T47D (cell line): ENCODE results near the gene PTTG1IP.

ENCODE experiments used
- DNase-seq, 2 experiments: peaks; one replicate each; pipeline versions ENCODE4 v3.0.0 to v3.0.0-alpha.2; 2011 to 2012; ENCODE audit warnings: low read depth in 1 of 2, low spot score in 1 of 2
- JUND ChIP-seq: IDR thresholded peaks from 2 replicates; pipeline ENCODE4 v1.6.1; 2012; ENCODE audit warnings: low read depth
- in situ Hi-C: cut with HindIII; loops from 2 replicates; pipeline ENCODE4 v1.10.0; 2016; ENCODE audit warnings: low sequenced_read_pairs, low pct_unique_long_range_greater_than_20kb

Gene PTTG1IP

DNA sequence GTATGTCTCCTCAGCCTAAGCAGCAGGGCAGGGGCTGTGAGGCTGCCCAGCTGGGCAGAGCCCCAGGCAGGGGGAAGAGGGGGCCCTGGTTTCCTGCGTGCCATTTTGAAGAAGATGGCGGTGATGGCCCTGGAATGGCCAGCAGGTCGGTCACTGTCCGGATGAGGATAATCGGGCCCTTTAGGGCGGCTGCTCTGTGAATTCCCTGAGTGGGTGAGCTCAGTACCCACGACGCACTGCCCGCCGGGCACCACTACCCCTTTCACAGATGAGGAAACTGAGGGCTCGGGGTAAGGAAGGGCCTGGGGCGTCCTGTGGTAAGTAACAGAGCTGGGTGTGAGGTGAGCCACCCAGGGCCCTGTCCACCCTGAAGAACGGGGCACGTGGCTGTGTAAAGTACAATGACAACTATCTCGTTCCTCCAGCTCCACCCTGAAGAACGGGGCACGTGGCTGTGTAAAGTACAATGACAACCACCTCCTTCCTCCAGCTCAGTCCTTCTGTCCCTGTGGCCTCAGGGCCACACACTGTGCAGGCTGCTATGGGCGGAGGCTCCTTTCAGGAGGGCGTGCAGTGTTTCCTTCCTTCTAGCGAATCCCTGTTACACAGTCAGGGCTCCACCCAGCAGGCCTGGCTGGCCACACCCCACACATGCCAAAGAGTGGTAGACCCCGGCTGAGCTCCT, 24.0 kb upstream of the PTTG1IP start:
- DNase-seq = peak in 1 of 2 experiments; percentile 54
- no peak for TF ChIP-seq JUND
- in situ Hi-C loops = no loop called here

DNA sequence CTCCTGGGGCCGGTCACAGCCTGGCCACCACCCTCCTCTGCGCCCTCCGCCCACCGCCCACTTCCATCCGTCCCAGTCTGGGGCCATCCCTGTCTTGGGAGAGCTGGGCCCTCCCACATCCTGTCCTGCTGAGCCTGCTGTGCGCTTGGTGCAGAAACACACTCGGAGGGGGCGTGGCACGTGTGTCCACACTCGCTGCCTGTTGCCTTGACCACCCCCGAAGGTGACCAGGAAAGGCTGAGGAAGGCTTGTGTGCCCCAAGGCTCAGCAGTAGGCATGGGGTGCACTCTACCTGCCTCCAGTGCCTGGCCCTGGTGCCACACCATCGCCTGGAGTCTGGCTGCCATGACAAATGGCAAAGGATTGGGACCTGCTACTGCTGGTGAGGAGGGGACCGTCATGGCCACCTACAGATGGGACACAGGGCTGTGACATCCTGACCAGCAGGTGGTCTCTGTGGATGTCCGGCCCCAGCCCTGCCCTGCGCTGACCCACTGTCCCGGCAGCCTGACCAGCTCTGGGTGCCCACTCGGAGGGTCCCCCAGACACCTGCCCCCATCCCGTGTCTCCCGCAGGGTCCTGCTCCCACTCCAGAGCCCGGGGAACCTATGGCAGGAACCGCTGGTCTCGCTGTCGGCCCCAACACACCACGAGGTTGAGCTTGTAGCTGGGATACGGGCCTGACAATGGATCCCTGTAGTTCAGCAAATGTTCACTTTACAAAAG, 23.2 kb upstream of the PTTG1IP start:
- DNase-seq = no peak
- no peak for TF ChIP-seq JUND
- in situ Hi-C loops = no loop called here

- TF ChIP-seq JUND = no peak
- no peak for DNase-seq
- in situ Hi-C loops = no loop called here
Observed at GRCh38 chr21:44895859-44896258, 22.4 kb upstream of the PTTG1IP start.

DNA sequence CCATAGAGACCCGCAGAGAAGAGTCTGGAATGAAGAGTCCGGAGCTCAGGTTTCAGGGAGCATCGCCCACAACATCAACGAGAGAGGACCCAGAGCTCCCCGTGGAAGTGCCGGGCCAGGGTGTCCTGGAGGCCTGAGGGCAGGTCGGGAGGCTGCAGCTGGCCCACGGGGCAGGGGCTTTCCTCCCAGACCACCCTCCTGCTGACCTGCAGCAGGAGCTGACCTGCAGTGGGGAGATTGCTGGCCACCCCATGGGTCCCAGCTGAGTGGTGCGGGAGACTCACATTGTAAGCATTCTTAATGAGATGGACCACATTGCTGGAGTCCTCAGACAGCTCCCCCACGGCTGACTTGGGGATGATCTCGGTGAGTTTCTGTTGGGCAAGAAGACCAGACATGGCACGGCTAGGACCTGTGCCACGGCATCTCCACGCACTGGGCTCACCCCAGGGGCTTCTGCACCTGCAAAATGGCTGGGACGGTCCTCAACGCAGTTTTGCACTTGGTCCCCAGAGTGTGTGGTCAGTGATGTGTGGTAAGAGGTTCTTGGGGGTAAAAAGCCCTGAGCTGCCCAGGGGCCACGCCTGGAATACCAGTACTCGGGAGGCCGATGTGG, 21.3 kb upstream of the PTTG1IP start:
- in situ Hi-C loops = no loop called here
- no peak for TF ChIP-seq JUND
- no peak for DNase-seq

DNA sequence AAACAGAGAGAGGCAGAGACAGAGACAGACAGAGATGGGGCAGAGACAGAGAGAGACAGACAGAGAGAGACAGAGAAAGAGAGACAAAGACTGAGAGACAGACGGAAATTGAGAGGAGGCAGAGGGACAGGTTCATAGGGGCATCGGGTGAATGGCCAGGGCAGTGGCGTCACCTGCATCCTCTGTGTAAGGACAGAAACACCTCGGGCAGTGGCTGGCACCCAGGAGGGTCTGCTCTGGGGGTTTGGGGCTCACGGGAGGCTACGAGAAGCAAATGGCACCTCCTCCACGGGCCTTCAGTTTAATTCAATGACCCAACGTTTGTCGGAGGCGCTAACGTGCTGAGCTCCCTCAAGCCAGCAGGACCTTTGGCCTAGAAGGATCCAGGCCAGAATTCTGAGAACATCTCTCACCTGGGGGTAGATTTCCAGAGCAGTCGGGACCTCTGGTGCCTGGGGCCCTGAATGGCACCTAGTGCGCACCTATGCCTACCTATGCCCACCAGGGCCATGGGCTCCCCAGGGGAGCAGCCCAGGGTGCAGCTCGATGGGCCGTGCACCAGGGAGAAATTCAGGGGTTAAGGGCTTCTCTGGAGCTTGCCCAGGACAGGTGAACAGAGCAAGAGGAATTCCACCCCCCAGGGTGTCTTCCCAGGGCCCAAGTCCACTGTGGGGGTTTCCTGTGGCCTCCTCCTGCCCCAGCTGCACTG, 20.6 kb upstream of the PTTG1IP start:
- no peak for DNase-seq
- no peak for TF ChIP-seq JUND
- in situ Hi-C loops = no loop called here

- no peak for DNase-seq
- in situ Hi-C loops = no loop called here
- TF ChIP-seq JUND = no peak
Observed at GRCh38 chr21:44893278-44893556, 19.7 kb upstream of the PTTG1IP start.

DNA sequence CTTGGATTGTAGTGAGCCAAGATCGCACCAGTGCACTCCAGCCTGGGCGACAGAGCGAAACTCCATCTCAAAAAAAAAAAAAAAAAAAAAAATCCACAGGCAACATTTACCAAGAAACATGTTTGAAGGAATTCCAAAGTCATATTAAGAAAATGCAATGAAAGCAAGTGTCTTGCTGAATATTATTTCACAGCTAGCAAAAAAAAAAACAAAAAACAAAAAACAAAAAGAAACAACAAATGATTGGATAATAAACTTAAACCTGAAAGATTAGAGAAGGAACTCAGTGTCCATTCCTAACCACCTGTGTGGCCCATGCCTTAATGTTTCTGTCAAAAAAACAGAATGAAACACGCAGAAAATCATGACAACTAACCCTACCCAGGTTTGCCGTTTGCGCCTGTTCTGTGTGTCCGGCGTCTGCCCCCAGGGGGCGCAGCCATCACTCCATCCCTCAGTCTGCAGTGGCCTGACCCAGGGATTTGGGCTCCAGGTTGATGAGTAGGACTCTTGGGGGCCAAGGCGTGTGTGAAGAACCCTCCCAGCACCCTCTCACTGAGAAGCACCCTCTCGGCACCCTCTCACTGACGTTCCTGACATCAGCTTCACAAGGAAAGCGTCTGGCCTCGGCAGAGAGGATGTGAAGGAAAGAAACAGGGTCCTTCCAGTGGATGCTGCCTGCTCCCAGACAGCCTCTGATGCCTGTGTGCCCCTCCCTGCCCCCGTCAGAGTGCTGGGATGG, 19.2 kb upstream of the PTTG1IP start:
- DNase-seq = peak; percentile 62 to 71
- in situ Hi-C loops = no loop called here
- TF ChIP-seq JUND = no peak

- in situ Hi-C loops = no loop called here
- no peak for TF ChIP-seq JUND
- DNase-seq = no peak
Observed at GRCh38 chr21:44892095-44892494, 18.6 kb upstream of the PTTG1IP start.

GRCh38 chr21:44891631-44892031, 18.1 kb upstream of the PTTG1IP start:
- DNase-seq = no peak
- in situ Hi-C loops = no loop called here
- no peak for TF ChIP-seq JUND

DNA sequence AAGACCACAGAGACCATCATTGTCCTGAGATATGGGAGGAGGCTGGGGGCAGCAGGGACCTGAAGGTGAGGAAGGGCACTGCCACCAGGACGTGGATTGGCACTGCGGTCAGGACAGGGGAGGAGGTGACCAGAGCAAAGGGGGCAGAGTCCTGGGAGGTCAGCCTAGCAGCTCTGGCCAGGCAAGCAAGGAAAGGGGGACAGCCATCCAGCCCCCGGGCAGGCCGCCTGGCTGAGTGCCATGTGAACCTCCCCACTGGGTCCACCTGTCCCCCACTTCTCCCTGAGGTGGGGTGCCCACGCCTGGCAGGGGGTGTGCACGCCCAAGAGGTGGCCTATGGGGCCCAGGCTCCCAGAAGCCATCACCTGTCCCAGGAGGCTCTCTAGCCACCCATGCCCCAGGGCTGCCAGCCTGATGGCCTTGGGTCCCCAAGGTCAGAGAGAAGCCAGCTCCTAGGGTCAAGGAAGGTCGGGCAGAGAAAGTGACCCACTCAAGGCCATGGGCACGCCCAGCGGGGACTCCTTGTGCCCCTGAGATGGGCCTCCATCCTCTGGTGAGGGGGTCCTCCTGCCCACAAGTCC, 17.6 kb upstream of the PTTG1IP start:
- no peak for TF ChIP-seq JUND
- in situ Hi-C loops = no loop called here
- no peak for DNase-seq

DNA sequence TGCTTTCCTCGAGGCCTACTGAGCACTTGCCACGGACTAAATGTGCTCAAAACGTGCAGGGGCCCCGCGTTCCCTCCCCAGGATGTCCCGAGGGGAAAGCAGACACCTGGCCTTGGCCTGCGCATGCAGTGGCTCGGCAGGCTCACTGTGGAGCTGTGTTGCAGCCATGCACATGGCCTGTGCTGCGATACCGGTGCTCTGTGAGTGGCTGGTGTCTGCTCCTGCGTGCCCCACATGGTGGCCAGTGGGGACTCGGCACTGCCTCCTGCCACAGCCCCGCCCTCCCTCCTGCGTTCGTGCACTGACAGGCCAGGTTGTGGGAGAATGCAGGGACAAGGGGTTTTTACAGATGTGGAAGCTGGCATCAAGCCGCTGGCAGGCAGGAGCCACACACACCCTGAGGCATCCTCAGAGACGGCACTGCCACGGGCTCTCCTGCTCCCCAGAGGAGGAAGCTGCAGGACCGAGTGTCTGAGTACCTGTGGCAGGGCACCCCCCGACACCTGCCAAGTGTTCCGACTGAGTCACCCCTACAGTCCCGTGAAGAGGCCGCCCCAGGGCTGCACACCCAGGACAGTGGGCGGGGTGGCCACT, 16.9 kb upstream of the PTTG1IP start:
- in situ Hi-C loops = no loop called here
- no peak for DNase-seq
- no peak for TF ChIP-seq JUND
